Measurements from ENCODE around the gene CASP6. TPM values are rescaled to one million over a fixed set of nuclear protein-coding genes. Genes with fewer than 3 reads are reported as not detected.

CASP6 gene
- total RNA-seq, 1 experiment from 2014 or later = 31.1 TPM

- no peak for DNase-seq (ENCODE audit: low read depth)
These were observed 30.9 kb downstream of the CASP6 start for GRCh38 chr4:109672169-109672930.

DNA sequence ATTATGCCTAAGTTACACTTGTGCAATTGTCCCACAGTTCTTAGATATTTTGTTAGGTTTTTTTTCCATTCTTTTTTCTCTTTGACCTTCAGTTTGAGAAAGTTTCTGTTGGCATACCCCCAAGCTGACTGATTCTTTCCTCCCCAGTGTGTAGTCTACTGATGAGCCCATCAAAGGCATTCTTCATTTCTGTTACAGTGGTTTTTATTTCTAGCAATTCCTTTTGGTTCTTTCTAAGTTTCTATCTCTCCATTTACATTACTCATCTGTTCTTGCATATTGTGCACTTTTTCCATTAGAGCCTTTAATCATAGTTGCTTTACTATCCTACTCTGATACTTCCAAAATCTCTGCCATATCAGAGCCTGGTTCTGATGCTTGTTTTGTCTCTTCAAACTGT is 31.9 kb downstream of the CASP6 start:
- DNase-seq (ENCODE audit: low read depth) = no peak

DNA sequence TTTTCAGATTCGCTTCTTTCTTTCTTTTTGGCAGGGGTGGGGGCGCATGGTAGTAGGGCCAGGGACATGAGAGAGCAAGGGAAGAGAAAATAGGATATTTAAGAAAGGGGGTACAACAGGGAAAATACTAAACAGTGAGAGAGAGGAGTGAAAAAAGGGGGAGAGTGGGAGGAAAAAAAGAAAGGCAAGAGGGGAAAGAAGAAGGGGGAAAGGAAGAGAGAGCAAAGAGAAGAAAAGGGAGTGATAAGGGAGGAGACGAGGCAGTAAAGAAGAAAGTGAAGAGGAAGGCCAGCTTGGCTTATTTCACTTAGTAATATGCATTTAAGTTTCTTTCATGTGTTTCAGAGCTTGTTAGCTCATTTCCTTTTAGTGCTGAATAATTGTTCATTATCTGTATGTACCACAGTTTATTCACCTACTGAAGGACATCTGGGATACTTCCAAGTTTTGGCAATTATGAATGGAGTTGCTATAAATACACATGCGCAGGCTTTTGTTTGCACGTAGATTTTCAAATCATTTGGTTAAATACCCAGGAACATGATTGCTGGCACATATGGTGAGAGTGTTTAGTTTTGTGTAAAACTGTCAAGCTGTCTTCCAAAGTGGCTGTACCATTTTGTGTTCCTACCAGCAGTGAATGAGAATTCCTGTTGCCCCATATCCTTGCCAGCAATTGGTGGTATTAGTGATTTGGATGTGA is 37.3 kb downstream of the CASP6 start:
- no peak for DNase-seq (ENCODE audit: low read depth)

DNA sequence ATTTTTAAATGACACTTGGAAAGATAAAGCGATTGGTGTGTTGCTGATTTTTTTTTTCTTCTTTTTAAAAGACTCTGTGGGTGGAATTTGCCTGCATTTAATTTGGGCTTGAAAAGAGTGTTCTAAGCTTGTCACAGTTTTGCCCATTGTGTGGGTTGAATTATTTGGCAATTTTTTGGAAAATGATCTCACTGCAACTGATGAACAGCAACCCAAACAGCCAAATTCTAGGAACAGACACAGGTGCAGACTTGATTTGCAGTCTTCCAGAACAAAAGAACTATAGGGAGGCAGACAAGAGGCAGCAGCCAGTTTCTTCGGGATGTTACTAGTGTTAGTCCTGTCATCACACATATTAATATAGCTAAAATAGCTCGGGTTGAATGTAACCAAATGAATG is 40.5 kb downstream of the CASP6 start:
- DNase-seq (ENCODE audit: low read depth) = no peak

DNA sequence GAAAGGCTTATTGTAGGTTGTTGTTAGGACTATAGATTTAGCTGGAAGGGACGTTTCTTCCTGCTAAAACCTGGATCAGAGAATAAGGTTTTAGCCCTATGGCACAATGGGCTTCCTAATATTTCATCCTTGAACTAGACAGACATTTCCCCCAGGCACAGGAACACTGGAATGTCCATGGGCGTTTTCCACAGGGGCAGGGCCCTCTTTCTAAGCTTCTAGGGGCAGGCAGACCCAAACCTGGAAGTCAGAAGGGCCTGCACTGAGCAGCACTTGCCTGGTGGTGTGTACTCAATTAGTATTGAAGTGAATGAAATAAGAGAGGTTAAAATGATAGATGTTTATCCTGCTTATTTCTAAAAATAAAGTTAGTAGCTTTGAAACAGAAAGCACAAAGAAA is 41.1 kb downstream of the CASP6 start:
- no peak for DNase-seq (ENCODE audit: low read depth)

GRCh38 chr4:109658871-109659410 is 44.3 kb downstream of the CASP6 start:
- no peak for DNase-seq (ENCODE audit: low read depth)

GRCh38 chr4:109657854-109658418 is 45.3 kb downstream of the CASP6 start:
- no peak for DNase-seq (ENCODE audit: low read depth)

DNA sequence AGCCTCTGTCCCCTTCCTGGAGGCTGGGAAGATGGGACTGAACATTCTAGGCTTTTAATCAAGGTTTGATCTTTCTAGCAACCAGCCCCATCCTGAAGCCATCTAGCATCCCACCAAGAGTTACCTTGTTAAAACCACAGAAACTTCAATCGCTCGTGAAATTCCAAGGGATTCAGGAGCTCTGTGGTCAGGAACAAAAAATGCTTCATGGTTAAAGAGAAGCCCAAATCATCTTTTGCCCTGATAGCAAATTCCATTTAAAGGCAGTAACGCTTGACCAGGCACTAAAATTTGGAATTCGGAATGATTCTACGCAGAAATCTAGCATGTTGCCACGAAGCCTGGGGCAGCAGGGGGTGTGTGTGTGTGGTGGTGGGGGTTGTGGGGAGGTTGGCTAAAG is 47.8 kb downstream of the CASP6 start:
- DNase-seq (ENCODE audit: low read depth) = no peak

- DNase-seq (ENCODE audit: low read depth) = no peak
These were observed 53.4 kb downstream of the CASP6 start for GRCh38 chr4:109649872-109650271.

DNA sequence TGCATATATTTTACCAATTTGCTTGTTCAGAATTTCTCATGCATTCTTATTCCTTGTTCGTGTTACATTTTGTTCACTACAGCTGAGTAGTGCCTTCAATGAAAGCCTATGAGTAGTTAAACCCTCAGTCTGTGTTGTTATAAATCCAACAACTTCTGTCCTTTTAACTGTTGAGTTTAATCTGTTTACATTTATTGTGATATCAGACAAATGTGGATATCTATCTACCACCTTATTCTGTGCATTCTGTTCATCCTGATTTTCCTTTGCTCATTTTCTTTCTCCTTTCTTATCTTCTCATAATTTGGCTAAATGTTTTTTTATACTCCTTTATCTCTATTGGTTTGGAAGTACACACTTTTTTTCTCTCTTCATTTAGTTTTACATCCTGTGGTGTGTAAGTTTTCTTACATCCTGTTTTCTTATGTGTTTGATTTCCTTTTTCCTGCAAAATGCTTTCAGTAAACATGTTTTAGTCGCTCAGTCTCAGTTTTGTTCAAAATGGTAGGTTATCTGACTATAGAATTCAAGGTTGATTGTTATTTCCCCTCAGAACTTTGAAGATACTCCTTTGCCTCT is 54.2 kb downstream of the CASP6 start:
- no peak for DNase-seq (ENCODE audit: low read depth)

GRCh38 chr4:109648266-109648996 is 54.8 kb downstream of the CASP6 start:
- no peak for DNase-seq (ENCODE audit: low read depth)

DNA sequence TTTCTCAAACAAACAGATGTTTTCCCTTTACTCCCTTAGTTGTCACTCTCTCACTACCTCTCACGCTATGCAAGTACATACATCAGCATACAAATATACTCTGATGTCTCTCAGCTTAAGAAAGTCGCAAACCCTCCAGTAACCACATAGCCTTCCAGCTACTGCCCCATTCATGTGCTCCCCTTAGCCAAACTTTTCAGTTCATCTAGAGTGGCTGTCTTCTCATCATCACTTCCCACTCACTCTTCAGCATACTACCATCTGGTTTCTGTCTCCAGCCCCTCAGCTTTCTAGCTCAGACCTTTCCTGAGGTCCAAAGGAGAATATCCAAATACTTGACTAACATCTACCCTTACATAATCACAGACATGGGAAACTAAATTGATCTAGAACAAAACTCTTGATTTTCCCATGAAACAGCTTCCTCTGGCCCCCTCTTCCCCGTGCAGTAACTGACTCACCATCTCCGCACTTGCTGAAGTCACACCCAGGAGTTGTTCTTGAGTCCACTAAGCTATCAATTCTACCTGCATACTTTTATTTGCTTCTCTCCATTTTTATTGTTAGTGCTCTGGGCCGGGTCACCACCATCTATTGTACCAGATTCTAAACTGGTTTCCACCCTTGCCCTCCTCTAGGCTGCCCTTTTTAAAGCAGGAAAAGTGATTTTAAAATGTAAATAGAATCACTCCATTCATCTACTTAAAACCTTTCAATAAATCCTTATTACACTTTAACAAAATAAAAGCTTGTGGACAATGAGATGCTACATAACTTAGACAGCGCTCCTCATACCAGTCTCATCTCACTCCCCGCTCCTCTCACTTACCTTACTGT is 57.2 kb downstream of the CASP6 start:
- DNase-seq (ENCODE audit: low read depth) = no peak

DNA sequence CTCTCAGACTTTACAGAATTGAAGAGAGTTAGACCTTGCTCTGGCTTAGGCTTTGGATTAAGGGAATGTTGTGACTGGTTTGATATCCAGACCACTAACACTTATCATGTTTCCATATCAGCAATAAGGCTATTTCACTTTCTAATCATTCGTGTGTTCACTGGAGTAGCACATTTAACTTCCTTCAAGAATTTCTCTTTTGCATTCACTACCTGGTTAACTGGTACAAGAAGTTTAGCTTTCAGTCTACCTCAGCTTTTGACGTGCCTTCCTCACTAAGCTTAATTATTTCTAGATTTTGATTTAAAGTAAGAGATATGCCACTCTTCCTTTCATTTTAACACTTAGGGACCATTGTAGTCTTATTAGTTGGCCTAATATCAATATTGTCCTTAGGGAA is 62.6 kb downstream of the CASP6 start:
- no peak for DNase-seq (ENCODE audit: low read depth)

Small RNAs within 50 kb of the gene (small RNA-seq; reads per million reads assigned to genes)
- gene HIGD1AP14 = not detected

Other genes with a start within 250 kb of the CASP6 start
- 50.1 and 92.6 TPM in 2 replicates for gene MCUB, start 143.2 kb downstream of the CASP6 start, total RNA-seq (2014; rRNA removed; shearing (Covaris generic))
- 34.7 and 50.5 TPM in 2 replicates for gene PLA2G12A, start 26.6 kb upstream of the CASP6 start, total RNA-seq (2014; rRNA removed; shearing (Covaris generic))
- gene CFI, start 98.6 kb upstream of the CASP6 start, total RNA-seq (2014; rRNA removed; shearing (Covaris generic)) = 0.08 TPM in 1 of 2 replicates, not detected in the other
- gene GAR1, start 112.3 kb upstream of the CASP6 start, total RNA-seq (2014; rRNA removed; shearing (Covaris generic)) = 16.5 and 50.4 TPM in 2 replicates
- gene RRH, start 124.5 kb upstream of the CASP6 start, total RNA-seq (2014; rRNA removed; shearing (Covaris generic)) = 0.17 TPM in 1 of 2 replicates, not detected in the other
- gene LRIT3, start 144.7 kb upstream of the CASP6 start, total RNA-seq (2014; rRNA removed; shearing (Covaris generic)) = not detected in 2 replicates
- gene EGF, start 209.4 kb upstream of the CASP6 start, total RNA-seq (2014; rRNA removed; shearing (Covaris generic)) = 2.0 and 3.5 TPM in 2 replicates

All from HT1080 (cell line).